ENCODE results near the gene CHST9.

DNA sequence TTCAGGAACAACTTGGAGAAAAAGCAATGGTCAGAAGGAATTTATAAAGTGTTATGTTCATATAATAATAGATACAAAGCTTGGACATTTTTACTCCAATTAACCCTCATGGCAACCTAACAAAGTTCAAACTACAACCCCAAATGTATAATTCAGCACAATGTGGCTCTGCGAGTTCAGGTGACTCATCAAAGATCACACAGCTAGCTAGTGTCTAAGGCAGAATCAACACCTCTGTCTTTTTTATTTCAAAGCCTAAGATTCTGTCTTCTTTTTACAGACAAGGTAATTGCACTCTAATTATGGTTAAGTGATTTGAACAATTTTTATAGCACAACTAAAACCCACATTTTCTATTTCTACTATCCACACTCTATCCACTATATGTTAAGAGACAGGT lies 90.5 kb downstream of the CHST9 start:
- TF ChIP-seq, protein P1, sequence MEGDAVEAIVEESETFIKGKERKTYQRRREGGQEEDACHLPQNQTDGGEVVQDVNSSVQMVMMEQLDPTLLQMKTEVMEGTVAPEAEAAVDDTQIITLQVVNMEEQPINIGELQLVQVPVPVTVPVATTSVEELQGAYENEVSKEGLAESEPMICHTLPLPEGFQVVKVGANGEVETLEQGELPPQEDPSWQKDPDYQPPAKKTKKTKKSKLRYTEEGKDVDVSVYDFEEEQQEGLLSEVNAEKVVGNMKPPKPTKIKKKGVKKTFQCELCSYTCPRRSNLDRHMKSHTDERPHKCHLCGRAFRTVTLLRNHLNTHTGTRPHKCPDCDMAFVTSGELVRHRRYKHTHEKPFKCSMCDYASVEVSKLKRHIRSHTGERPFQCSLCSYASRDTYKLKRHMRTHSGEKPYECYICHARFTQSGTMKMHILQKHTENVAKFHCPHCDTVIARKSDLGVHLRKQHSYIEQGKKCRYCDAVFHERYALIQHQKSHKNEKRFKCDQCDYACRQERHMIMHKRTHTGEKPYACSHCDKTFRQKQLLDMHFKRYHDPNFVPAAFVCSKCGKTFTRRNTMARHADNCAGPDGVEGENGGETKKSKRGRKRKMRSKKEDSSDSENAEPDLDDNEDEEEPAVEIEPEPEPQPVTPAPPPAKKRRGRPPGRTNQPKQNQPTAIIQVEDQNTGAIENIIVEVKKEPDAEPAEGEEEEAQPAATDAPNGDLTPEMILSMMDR (IDR thresholded peaks at IDR 0.05; ENCODE audit: low read length), result no peak
- no peak for TF ChIP-seq EZH2 (IDR thresholded peaks at IDR 0.05; ENCODE audit: borderline replicate concordance, low read length)

Data from OCI-LY1 (cell line).